HuH-7.5 (cell line): Measurements from ENCODE around the gene NOVA1.
A peak's percentile ranks its signal among the peaks of the same experiment; 100 is the strongest.
"Not testable (repeated sequence)": the region's sequence is repeated elsewhere in the genome, so short reads cannot be mapped to it uniquely, and the experiment has no call there.

Experiments used
- DNase-seq: peaks from one replicate; pipeline ENCODE4 v3.0.0; 2011; ENCODE audit warnings: low spot score

NOVA1 gene, protein sequence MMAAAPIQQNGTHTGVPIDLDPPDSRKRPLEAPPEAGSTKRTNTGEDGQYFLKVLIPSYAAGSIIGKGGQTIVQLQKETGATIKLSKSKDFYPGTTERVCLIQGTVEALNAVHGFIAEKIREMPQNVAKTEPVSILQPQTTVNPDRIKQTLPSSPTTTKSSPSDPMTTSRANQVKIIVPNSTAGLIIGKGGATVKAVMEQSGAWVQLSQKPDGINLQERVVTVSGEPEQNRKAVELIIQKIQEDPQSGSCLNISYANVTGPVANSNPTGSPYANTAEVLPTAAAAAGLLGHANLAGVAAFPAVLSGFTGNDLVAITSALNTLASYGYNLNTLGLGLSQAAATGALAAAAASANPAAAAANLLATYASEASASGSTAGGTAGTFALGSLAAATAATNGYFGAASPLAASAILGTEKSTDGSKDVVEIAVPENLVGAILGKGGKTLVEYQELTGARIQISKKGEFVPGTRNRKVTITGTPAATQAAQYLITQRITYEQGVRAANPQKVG

GRCh38 chr14:26597589-26598080 is at the start of gene NOVA1:
TSS of gene NOVA1 (minus strand) at chr14:26598033. CDS start at chr14:26597436, 597 bp downstream.
- peak; percentile 17 for DNase-seq

- not testable (repeated sequence) for DNase-seq
Observed at GRCh38 chr14:26645057-26645456, 47.2 kb upstream of the NOVA1 start.

DNA sequence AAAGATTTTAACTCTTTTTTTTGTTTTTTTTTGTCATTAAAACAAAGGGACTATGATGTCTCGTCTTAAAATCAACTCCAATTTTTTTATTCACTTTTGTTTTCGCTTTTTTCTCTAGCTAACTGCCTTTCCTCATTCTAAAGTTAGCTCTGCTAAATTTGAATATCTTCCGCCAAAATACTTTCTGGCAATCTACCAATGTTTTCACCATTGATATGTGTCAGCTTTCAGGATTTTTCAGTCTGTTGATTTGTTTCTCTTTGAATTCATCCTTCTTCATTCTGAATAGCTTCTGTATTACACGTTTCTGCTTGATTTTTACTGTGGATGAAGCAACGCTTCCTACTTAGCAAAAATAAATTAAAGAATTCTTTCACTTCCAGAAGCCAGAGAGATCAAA is 38.7 kb upstream of the NOVA1 start:
- DNase-seq: no peak

DNA sequence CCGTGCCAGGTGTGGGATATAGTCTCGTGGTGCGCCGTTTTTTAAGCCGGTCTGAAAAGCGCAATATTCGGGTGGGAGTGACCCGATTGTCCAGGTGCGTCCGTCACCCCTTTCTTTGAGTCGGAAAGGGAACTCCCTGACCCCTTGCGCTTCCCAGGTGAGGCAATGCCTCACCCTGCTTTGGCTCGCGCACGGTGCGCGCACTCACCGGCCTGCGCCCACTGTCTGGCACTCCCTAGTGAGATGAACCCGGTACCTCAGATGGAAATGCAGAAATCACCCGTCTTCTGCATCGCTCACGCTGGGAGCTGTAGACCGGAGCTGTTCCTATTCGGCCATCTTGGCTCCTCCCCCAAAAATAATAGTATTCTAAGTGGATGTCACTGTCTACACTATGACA is 37.1 kb upstream of the NOVA1 start:
- not testable (repeated sequence) for DNase-seq

- no peak for DNase-seq
Observed at GRCh38 chr14:26626256-26626655, 28.4 kb upstream of the NOVA1 start.

- no peak for DNase-seq
Observed at GRCh38 chr14:26622611-26623010, 24.8 kb upstream of the NOVA1 start.

DNA sequence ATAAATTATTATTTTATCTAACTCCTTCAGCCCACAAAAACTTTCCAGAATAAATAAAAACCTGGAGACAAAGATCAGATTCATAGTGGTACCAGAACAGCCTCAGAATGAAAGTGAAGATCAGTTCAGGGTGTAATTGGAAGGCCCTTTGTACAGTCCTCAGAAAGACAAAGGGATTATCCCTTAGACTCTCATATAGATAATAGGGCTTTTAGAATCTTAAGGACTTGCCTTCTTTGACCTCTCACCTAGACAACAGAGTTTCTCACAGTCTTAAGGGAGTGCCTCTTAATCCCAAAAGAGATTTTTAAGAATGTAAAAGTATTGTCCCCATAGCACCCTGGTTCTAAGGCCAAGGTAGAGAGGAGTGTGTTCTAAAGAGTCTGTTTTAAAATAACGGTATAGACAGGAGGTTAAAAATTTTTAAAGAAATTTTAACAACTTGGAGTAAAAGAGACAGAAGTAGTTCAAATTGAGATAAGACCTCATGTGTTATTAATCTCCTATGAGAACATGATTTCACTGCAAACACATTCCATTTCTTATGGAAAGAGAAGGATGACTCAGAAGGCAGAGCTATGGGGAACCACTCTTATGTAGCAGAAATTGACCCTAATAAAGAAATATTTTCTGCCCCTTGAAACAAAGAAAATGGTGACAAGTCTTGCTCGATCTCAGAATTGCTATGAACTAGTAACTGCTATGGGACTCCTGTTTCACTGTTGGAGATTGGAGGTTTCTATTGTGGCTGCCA is 24.2 kb upstream of the NOVA1 start:
- no peak for DNase-seq

DNA sequence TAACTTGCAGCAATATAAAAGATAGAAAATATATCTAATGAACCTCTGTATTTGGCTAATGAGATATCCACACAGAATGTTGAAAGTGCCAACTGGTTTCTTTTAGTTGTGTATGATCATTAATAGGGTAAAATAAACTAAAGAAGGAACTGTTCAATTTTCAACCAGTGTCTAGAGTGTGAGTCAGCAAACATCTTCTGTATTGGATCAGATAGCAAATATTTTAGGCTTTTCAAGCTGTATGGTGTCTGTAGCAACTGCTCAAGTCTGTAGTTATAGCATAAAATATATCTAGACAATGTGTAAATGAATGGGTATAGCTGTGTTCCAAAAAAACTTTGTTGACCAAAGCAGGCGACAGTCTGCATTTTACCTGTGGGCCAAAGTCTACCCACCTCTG is 23.5 kb upstream of the NOVA1 start:
- DNase-seq: no peak

- DNase-seq: no peak
Observed at GRCh38 chr14:26611259-26611658, 13.4 kb upstream of the NOVA1 start.

DNA sequence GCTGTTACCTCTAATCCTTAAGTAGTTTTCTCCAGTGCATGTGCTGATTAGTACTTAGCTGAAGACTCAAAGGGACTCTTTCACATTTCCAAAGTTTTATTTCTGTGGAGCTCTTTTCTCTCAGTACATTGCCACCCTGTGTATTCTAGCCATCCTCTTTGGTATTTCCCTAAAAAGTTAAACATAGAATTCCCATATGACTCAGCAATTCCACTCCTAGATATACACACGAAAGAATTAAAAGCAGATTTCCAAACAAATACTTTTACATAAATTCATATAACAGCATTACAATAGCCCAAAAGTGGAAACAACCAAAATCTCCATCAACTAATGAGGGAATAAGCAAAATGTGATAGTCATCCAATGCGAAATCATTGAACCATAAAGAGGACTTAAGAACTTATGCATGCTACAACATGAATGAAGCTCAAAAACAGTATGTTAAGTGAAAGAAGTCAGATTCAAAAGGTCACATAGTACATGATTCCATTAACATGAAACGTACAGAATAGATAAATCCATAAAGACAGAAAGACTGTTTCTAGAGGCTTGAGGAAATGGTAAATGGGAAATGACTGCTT is 9.0 kb upstream of the NOVA1 start:
- DNase-seq: no peak

- no peak for DNase-seq
Observed at GRCh38 chr14:26605602-26606001, 7.8 kb upstream of the NOVA1 start.

DNA sequence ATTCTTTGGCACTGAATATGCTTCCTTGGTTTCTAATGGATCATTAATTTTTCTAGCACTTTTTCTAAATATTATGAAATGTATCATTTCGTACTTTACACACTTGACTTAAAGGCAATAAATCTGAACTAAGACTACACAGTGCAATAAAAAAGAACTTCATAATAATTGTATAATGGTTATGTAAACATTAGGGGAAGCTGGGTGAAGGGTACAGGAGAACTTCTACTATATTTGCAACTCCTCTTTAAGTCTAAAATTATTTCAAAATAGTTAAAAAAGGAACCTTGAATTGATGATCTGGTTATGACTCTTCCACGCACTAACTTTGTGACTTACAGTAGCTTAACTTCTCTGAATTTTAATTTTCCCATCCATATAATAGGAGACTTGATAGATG is 5.1 kb upstream of the NOVA1 start:
- no peak for DNase-seq

DNA sequence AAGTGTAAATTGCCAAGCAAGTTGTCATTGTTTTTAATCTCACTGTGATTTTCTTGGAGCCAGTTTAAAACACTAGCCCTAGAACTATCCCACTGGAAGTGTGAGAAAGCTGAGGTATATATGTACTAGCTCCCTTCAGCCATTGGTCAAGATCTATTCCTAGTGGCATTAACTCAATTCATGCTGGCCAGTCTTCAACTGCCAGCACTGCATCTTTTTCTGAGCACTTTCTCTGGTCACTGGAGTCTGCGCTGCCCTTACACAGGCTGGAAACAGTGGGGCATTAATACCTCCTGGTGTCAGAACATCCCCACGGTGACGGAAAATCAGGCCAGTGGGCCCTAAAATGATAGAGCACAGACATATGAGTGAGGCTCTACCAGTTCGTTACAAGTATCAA is 4.0 kb upstream of the NOVA1 start:
- DNase-seq: no peak

- no peak for DNase-seq
Observed at GRCh38 chr14:26599291-26599690, 1.5 kb upstream of the NOVA1 start.

- no peak for DNase-seq
Observed at GRCh38 chr14:26598672-26599131, 869 bp upstream of the NOVA1 start.

- DNase-seq: peak; percentile 67
Observed at GRCh38 chr14:26598081-26598671, 343 bp upstream of the NOVA1 start.

DNA sequence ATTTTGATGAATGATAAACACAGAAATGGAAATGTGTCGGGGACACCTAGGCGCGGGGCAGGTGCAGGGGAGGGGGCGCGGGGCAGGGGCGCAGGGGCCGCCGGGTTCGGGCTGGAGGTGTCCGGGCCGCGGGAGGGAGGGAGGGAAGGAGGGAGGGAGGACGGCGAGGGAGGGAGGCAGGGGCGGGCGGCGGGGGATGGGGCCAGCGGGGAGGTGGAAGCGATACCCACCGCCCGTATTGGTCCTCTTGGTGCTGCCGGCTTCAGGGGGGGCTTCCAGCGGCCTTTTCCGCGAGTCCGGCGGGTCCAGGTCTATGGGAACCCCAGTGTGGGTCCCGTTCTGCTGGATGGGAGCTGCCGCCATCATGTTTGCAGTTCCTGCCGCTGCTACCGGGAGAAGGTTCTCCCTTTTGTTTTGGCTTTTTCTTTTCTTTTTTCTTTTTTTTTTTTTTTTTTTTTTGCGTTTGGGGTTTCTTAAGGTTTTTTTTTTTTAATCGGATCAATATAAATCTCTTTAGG is 703 bp downstream of the NOVA1 start:
- DNase-seq: peak; percentile 10

DNA sequence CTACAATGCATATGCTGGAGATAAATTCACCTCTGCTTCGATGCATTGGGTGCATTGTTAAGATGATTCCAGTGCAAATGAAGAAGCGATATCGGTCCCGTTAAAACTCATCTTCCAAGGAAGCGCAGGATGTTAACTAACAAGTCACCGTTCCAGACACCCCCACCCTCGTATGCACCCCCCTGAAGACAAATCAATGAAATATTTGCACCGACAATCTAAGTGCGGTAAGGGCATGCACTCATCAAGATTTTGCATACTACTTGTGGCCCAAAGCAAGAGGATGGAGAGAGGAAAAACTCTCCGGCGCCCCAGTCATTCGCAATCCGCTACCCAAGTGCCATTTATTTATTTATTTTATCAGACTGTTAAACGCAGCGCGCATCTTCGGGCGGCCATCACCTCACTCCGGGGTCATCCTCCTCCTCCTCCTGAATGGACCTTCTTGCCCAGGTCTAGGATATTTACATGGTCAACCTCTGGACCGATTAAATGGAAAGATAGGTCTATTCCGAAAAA is 1.2 kb downstream of the NOVA1 start:
- peak; percentile 9 for DNase-seq

DNA sequence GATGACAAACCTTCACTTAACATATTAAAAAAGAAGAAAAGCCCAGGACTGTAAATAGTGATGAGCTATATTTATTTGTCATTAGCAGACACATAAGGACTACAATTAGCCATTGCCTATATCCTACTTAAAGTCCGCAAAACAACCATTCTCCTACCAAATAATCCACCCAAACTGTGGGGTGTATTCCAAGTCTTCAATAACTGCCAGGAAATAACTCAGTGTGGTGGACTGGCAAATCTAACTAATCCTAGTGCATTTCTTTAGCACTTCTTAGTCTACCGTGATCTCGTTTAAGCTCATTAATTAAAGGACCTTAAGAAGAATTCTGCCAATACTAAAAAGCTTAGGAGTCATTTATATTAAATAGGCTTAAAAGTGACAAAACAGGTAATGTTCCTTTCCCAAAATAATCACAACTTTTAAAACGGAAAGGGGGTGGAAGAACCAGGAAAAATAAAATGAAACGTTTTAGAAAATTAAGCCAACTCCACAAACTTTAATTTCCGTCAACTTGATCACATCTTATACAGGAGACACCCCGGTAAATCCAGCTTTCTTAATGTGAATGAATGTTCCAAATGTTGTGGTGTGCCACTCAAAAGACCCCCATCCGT is 1.8 kb downstream of the NOVA1 start:
- no peak for DNase-seq

GRCh38 chr14:26594756-26595545 is 2.9 kb downstream of the NOVA1 start:
- DNase-seq: no peak
